ENCODE data around the gene SCN2A.
"Not testable (repeated sequence)": the region's sequence is repeated elsewhere in the genome, so short reads cannot be mapped to it uniquely, and the experiment has no call there.

The SCN2A gene

DNA sequence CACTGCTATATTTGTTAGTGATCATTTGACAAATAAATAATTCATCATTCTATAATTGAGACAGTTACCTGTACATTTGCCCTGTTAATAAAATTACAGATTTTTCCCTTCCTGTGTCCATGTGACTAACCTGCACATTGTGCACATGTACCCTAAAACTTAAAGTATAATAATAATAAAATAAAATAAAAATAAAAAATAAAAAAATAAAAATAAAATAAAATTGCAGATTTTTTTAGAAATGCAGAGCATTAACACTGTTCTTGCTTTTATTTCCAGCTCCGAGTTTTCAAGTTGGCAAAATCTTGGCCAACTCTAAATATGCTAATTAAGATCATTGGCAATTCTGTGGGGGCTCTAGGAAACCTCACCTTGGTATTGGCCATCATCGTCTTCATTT, 105.1 kb downstream of the SCN2A start:
- DNase-seq = not testable (repeated sequence)

DNA sequence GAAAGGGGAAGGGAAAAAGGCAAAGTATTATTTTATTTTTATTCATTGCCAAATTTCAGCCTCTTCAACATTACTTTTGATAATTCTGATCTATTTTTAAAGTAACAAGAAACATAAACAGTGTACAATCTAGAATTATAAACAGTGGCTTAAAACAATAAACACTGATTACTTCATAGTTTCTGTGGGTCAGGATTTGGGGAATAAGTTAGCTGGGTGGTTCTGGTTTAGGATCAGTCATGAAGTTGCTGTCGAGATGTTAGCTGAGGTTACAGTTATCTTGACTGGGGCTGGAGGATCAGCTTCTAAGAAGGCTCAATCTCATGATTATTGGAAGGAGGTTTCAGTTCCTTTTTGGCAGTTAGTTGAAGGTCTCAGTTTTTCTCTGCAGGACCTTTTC, 109.2 kb downstream of the SCN2A start:
- no peak for DNase-seq

DNA sequence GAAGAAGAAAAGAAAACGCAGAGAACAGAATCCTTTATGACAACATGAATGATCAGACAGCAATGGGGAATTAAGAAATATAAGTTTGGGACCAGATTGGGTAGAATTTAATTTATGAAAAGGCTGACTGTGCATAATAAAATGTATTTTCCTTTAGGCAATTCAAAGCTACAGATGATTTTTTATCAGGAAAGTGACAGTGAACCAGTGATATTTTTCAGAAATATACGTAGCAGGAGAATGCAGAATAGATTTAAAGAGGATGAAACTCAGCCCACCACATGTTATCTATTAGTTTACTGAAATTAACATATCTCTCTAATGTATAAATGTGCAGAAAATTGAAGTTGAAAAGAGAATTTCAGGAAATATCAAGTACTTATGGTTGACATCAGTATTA, 110.0 kb downstream of the SCN2A start:
- no peak for DNase-seq

DNA sequence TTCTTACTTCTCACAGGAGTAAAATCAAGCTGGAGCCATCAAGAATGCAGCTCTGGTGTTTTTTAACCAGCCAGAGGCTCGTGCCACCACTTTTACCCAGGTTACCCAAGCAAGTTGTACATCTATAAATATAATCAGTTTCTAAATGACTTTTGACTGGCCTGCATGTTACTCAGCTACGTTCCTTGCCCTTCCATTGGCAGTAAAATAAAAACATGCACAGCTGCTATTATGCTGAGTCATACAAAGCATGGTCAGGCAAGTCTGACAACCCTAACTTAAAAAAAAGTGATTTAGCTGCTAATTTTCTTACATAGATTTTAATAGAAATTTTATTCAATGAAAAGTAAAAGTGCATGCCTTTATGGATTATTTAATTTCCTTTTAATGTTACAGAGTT, 118.5 kb downstream of the SCN2A start:
- no peak for DNase-seq

DNA sequence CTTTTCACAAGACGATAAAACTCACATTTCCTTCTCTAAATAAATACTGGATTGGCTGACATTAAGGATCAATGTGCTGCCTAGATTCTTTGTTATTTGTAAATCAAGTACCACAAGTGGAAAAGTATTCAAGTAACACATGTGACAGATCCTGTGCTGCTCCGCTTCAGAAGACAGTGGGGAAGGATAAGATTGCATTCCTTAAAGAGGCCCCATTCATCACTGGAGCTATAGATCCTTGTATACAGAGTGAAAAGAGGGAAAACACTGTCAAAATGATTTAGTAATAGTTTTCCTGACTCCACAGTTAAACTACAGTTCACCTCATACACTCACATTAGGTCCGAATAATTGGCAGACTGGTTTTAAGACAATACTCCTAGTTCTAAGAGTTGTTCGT, 122.3 kb downstream of the SCN2A start:
- no peak for DNase-seq

DNA sequence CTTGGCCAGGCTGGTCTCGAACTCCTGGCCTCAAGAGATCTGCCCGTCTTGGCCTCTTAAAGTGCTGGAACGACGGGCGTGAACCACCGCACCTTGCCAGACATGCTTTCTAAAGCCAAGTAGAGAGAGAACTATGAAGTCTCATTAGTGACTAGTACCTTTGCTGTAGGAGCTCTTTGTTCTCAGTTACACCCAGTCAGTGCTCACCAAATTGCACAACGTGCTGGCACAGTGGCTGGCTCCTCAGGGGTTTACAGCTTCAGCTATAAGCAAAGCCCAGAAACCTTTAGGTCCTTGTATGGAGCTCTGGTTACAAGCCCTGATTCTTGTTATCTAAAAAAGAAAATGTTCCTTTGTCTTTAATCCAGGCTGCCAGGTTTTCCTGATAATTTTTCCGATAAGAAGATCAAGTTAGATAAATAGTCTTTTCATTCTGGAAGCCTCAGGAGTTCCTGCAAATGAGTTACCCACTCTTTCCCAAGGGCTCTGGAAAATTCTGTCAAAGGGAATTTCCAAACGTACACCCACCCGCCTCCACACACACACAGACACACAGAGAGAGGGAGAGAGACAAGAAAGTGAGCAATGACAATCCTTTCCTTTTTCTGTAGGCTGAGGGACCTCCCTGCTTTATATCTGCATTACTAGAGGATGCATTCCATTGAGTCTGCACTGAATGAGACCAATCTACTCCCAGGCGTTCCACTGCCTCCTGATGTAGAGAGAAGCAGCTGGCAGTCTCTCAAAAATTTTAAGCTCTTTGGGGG, 130.1 kb downstream of the SCN2A start:
- DNase-seq = no peak

DNA sequence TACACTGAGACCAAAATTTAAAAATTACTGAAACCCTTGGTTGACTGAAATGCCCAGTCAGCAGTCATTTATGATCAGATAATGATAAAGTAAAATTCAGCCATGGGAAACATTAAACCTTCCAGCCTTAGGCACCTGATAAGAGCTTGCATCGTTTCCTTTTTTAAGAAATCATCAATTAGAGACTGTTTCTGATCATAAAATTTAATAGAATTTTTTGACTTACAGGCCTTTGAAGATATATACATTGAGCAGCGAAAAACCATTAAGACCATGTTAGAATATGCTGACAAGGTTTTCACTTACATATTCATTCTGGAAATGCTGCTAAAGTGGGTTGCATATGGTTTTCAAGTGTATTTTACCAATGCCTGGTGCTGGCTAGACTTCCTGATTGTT, 130.7 kb downstream of the SCN2A start:
- DNase-seq = no peak

DNA sequence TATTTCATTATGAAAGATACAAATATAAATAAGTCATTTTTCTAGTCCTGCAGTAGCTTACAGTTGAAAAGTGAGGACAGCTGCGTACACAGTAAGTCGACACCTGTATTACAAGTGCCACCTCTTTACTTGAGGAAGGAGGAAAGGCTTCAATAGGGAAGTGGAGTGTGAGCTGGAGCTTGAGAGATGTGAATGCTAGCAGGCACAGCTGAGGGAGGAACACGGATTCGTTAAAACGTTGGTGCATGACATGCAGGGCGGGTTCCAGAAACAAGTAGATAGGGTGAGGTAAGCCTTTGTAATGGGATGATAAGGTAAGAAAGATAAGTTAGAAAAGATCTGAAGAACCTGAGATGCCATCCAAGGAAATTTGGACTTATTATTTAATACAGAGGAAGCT, 132.1 kb downstream of the SCN2A start:
- no peak for DNase-seq

DNA sequence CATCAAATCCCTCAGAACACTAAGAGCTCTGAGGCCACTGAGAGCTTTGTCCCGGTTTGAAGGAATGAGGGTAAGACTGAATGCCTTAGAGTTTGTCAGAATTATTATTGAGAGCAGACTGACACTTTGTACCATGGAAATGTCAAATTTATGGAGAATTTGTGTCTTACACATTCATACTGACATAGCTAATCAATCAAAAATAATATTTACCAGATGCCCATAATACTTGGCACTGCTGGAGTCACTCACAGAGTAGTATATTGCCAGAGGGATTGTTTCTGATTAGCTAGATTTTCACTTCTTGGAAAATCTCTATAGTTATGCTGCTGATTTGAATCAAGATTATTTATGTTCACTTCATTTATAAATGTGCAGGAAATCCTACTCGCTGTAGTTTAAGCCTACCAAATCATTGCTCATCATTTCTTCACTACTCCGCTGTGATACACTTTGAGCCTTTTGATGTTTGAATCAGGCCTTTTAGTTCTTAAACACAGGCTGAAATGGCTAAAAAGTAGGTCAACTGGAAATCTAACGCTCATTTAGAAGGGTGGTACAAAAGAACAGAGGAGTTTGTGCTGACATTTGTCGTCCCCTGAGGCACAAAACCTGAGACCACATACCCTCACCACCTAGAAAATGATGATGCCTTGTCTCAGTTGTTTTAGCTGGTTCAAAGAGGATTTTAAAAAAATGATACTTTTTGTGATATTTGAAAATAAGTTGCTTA, 134.2 kb downstream of the SCN2A start:
- DNase-seq = peak; percentile 75

DNA sequence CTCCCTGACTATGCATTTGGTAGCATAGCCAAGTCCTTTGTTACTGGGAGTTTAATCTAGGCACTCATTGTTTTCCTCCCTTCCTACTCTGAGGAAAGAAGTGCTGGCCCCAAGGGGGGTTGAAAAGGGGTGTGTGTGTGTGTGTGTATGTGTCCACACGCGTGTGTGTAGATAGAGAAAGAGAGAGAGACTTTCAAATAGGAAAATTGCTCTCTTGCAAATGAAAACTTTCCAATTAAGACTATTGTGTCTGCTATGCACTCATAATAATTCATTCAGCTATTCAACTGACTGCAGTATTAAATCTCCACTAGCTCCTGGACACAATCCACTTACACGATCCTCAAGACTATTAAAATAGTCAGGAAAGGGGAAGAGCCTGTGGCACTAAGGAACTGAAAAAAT, 137.4 kb downstream of the SCN2A start:
- DNase-seq = peak; percentile 33

DNA sequence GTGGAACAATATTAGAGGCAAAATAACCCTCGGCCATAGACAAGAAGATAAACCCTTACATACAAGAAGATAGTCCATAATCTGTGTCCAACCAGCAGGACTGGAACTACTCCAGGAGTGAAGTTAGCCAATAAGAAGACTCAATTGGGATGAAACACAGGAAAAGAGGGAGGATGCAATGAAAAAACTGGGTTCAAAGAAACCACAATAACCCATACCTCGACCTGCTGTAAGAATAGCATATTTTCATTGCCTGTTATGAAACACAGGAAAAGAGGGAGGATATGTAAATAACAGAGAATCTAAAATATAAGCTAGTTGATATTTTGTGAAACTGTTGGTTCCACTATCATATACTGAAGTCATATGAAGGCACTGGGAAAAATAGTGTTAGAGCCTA, 143.1 kb downstream of the SCN2A start:
- DNase-seq = no peak

DNA sequence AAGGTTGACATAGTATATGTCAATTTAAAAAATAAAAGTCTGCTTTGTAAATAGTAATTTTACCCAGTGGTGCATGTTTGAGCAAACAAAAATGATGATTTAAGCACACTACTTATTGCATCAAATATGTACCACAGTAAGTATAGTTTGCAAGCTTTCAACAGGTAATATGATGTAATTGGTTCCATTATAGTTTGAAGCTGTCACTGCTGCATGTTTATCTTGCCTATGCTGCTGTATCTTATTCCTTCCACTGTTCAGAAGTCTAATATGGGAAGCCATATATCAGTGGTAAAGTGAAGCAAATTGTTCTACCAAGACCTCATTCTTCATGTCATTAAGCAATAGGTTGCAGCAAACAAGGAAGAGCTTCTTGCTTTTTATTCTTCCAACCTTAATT, 151.7 kb downstream of the SCN2A start:
- no peak for DNase-seq

DNA sequence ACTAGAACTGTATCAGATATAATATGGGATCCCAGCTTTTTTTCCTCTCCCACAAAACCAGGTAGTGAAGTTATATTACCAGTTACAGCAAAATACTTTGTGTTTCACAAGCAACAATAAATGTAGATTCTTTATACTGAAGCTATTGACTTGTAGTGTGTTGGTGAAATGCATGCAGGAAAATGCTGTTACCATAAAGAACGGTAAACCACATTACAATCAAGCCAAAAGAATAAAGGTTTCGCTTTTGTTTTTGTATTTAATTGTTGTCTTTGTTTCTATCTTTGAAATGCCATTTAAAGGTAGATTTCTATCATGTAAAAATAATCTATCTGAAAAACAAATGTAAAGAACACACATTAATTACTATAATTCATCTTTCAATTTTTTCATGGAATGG, 152.6 kb downstream of the SCN2A start:
- DNase-seq = no peak

DNA sequence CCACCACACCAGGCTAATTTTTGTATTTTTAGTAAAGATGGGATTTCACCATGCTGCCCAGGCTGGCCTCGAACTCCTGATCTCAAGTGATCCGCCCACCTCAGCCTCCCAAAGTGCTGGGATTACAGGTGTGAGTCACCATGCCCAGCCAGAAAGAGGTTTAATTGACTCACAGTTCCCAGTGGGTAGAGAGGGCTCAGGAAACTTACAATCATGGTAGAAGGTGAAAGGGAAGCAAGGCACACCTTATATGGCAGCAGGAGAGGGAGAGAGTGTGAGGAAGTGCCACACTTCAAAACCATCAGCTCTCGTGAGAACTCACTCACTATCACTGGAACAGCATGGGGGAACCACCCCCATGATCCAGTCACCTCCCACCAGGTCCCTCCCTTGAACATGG, 159.4 kb downstream of the SCN2A start:
- not testable (repeated sequence) for DNase-seq

DNA sequence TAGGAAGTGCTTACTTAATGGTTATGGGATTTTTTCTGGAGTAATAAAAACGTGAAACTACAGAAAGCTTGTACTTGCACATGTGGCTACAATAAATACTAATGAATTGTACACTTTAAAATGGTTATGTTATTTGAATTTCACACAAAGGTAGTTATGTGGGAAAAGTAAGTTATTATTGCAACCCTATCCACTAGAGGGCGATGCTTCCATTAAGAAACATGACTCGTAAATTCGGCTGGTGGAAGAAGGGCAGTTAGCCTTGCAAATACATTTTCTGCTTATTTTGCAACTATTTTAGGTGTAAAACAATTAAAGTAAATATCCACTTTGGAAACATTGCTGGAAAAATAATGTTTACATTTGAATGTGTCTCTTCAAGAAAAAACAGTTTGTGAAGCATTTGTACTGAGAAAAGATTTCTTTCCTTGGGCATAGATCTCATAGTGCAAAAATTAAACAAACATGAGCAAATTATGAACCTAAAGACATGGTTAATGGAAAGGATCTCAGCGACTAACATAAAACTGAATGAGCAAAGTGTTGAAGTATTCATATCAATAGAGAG, 162.2 kb downstream of the SCN2A start:
- peak; percentile 52 for DNase-seq

DNA sequence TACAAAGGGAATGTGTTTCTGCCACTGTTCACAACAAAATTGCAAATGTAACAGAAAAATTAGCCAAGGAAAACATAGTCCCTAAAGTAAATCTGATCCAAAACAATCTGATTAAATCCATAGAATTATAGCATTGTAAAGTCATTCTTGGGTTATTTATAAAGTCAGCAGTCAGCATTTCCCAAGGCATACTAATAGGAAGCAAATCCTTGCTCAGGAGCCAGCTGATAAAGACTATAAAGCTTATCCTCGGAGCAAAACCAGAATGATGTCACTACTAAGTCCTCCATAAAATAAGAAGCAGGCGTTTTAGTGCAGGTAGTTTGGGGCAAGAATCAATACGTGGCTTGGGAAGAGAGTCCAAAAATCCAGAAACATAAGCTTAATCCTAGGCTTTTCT, 162.9 kb downstream of the SCN2A start:
- DNase-seq = no peak

DNA sequence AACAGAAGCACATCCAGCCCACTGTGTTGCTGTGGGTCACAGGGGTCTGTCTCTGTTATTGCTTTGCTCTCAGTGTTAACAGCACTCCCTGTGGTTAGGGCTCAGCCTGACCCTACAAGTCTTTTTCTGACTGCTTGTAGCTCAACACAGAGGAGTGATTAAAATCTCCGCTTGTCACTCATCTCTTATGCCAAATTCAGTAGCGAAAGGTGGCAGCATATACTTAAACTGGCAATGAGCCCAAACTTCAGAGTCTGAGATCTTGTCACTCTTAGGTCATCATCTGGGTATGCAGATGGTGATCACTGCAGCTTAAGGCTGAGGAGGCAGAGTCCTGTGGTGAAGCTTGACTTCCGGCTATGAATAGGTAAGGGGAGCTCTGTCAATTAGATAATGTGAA, 167.0 kb downstream of the SCN2A start:
- DNase-seq = peak; percentile 25

DNA sequence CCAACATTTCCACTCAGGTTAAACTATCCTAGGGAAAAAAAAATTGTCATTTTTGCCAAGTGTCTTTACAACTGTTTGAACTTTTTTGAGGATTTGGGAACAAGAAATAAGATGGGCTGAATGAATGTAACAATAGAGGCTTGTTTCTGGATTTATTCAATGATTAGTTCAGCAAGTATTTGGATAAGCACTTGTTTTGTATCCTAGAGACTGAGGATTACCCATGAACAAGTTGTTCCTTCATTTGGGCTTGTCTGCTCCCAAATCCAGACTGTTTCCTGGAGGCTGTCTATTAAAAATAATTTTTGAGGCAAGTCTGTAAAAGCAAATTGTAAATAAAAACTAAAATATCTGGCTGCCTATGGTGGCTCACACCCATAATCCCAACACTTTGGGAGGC, 168.3 kb downstream of the SCN2A start:
- no peak for DNase-seq

DNA sequence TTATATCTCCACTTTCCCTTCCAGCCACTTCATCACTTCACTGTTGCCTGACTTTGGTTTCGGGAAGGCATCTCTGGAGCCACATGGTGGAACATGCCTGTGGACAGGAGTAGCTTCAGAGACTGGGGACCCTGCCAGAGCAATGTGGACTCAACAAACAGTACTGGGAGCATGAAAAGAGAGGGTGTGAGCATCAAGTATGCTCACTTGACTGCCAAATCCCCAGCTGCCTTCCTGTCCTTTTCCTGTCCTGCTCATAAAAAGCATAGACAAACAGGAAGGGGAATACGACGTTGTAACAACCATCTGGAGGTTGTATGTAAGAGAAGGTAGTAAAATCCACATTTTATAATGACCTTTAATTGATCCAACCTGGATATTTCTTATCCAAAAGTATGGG, 169.0 kb downstream of the SCN2A start:
- no peak for DNase-seq

DNA sequence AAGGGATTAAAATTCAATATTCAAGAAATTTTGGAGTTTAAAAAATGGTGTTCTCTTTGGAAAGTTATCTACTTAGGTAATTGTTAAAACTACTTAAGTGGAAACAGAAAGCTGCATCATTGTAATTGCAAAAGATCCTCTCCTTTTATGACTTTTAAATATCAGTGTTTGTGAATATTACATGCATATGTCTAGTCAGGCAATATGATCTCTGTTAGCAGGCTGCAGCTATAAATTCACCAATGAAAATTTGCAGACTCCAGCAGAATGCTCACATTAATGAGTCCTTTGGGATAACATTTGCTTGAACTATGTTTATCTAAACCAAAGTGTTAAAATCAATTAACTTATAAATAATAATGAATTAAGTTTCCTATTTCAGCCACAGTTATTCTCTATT, 171.1 kb downstream of the SCN2A start:
- DNase-seq = no peak

DNA sequence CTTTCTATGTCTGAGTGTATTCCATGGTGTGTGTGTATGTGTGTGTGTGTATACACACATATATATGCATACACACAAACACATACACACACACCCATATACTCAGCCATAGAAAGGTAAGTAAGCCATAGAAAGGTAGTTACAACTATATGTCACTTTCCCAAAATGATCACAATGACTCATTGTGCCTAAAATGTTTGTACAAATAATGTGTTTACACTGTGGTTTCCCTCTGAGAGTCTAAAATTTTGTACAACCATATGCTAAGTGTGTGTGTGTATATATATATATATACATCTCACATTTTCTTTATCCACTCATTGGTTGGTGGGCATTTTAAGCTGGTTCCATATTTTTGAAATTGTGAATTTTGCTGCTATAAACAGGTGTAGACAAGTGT, 175.0 kb downstream of the SCN2A start:
- no peak for DNase-seq

DNA sequence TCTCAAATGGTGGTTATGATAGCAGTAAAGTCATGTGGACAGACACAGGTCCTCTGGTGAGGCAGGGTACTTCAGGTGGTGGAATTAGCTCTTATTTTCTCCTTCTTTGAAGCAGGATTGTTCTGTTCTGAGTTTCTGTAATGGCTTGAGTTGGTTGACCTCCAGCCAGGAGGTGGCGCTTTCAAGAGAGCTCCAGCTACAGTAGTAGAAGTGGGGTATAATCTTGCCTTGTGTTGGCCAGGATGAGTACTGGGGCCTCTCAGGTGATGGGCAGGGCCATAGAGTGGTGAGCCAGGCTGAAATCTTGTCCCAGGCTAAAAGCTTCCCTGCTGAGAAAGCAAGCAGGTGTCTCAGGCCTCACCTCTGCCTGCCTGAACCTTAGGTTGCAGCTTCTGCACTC, 177.8 kb downstream of the SCN2A start:
- DNase-seq = no peak

DNA sequence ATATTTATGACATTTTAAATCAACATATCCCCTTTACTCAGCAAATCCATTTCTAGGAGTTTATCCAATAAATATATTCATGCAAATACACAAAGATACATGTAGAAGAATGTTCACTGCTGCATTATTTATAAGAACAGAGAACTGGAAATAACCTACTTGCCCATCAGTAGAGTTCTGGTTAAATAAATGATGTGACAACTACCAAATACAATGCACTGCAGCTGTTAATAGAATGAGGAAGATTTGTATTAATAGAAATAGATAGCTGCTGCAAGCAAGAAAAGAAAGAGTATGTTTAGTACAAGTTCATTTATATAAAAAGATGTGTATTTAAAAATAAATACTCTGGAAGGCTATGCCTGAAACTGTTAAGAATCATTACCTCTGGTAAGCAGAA, 181.0 kb downstream of the SCN2A start:
- DNase-seq = no peak

DNA sequence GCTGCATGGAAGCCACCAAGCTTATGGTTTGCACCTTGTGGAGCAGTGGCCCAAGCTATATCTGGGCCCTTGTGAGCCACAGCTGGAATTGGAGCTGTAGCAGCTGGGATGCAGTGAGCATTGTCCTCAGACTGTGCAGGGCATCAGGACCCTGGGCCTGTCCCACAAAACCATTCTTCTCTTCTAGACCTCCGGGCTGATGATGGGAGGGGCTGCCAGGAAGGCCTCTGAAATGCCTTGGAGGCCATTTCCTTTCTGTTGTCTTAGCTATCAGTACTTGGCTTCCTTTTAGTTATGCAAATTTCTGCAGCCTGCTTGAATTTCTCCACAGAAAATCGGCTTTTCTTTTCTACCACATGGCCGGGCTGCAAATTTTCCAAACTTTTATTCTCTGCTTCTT, 183.9 kb downstream of the SCN2A start:
- no peak for DNase-seq
